PFSK-1 (cell line): Measurements from ENCODE around the gene LINC01488.

Experiments used
- FOXP2 ChIP-seq: optimal IDR thresholded peaks from 2 replicates; pipeline ENCODE3; 2011; ENCODE audit warnings: borderline replicate concordance, control low read depth, inconsistent platforms; ENCODE audit not compliant: insufficient read depth; ENCODE audit errors: extremely low read length, extremely low read depth
- POLR2AphosphoS5 ChIP-seq: IDR thresholded peaks from 2 replicates; pipeline ENCODE4 v1.6.1; 2012; ENCODE audit warnings: low read depth, mild to moderate bottlenecking, control low read depth, low read length, moderate library complexity
- SIN3A ChIP-seq: IDR thresholded peaks from 2 replicates; pipeline ENCODE4 v1.6.1; 2012; ENCODE audit warnings: mild to moderate bottlenecking, low read length, moderate library complexity, borderline replicate concordance; ENCODE audit not compliant: insufficient read depth
- TAF1 ChIP-seq: IDR thresholded peaks from 2 replicates; pipeline ENCODE4 v1.6.1; 2012; ENCODE audit warnings: low read length, control low read depth, borderline replicate concordance; ENCODE audit not compliant: insufficient read depth
- TF ChIP-seq, protein P1 (sequence below), 2 experiments: IDR thresholded peaks; 2 replicates each; pipeline versions ENCODE4 v1.6.1 to v1.8.0; 2011 to 2012; ENCODE audit warnings: low read depth in 2 of 2, low read length in 2 of 2, control low read depth in 1 of 2, inconsistent platforms in 1 of 2, mild to moderate bottlenecking in 1 of 2, moderate library complexity in 1 of 2; ENCODE audit not compliant: insufficient read depth in 1 of 2

The LINC01488 gene

DNA sequence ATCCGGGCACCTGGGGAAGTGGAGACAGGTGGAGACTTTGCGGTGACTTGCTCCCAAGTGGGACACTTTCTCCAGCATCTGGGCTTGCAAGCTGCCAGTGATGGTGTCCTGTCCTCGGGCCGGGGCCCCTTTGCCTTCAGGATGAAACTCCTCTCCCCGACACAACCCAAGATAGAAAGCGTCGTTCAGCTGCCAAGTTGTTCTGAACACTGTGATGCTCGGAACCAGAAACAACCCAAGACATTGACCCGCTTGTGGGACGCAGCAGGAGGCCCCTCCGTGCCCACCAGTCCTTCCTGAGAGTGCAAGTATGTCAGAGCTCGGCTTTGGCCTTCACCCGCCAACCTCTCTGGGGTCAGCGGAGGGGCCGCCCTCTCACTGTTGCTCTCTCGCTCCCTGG, 31.3 kb downstream of the LINC01488 start:
- TF ChIP-seq, protein P1, sequence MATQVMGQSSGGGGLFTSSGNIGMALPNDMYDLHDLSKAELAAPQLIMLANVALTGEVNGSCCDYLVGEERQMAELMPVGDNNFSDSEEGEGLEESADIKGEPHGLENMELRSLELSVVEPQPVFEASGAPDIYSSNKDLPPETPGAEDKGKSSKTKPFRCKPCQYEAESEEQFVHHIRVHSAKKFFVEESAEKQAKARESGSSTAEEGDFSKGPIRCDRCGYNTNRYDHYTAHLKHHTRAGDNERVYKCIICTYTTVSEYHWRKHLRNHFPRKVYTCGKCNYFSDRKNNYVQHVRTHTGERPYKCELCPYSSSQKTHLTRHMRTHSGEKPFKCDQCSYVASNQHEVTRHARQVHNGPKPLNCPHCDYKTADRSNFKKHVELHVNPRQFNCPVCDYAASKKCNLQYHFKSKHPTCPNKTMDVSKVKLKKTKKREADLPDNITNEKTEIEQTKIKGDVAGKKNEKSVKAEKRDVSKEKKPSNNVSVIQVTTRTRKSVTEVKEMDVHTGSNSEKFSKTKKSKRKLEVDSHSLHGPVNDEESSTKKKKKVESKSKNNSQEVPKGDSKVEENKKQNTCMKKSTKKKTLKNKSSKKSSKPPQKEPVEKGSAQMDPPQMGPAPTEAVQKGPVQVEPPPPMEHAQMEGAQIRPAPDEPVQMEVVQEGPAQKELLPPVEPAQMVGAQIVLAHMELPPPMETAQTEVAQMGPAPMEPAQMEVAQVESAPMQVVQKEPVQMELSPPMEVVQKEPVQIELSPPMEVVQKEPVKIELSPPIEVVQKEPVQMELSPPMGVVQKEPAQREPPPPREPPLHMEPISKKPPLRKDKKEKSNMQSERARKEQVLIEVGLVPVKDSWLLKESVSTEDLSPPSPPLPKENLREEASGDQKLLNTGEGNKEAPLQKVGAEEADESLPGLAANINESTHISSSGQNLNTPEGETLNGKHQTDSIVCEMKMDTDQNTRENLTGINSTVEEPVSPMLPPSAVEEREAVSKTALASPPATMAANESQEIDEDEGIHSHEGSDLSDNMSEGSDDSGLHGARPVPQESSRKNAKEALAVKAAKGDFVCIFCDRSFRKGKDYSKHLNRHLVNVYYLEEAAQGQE (IDR thresholded peaks at IDR 0.05; ENCODE audit: insufficient read depth in 1 of 2, low read depth in 2 of 2, low read length in 2 of 2): no peak
- TF ChIP-seq TAF1 (no peak), SIN3A (no peak), POLR2AphosphoS5 (no peak), FOXP2 (no peak)

DNA sequence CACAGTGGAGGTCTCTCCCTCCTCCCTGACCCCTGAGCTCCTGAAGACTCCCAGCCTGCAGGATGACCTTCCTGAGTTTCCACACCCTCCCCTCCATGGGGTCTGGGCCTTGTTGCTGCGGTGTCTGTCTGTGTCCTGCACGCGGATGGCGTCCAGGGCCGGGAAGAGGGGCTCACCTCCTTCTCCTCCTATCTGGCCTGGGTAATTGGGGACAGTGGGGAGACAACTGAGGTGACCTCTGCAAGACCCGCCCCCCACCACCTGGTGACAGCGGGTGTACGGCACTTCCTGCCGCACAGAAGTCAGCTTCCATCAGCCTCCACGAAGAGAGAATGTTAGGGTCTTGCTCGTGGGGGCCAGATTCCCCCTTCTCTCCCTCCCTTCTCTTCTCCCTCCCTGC, 31.7 kb downstream of the LINC01488 start:
- TF ChIP-seq SIN3A (no peak), FOXP2 (no peak), POLR2AphosphoS5 (no peak), TAF1 (no peak)
- TF ChIP-seq, protein P1 (IDR thresholded peaks at IDR 0.05; ENCODE audit: insufficient read depth in 1 of 2, low read depth in 2 of 2, low read length in 2 of 2): no peak

DNA sequence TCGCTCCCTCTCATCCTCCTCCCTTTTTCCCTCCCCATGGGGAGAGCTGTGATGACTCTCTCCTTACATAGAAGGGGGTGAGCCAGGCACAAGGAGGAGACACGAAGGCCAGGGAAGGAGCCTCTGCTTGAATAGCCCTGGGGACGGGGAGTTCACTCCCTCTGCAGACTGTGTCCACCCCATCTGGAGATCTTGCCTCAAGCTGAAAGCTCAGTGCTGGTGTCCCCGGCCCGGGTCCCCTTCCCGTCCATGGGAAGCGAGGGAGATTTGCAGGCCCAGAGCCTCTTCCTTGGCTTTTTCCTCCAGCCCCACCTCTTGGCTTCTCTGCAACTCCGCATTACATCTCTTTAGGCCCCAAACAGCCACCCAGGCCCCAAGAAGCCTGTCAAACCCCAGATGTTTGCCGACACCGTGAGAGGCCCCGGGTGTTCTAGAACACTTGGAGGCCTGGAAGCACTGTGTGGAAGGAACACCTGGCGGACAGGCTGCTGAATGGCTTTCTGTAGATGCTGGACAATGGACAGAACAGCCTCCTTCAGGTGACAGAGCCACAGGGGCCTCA, 32.3 kb downstream of the LINC01488 start:
- TF ChIP-seq POLR2AphosphoS5: no peak
- TF ChIP-seq, protein P1 (IDR thresholded peaks at IDR 0.05; ENCODE audit: insufficient read depth in 1 of 2, low read depth in 2 of 2, low read length in 2 of 2): no peak
- TF ChIP-seq SIN3A: no peak
- TF ChIP-seq FOXP2: no peak
- TF ChIP-seq TAF1: no peak

DNA sequence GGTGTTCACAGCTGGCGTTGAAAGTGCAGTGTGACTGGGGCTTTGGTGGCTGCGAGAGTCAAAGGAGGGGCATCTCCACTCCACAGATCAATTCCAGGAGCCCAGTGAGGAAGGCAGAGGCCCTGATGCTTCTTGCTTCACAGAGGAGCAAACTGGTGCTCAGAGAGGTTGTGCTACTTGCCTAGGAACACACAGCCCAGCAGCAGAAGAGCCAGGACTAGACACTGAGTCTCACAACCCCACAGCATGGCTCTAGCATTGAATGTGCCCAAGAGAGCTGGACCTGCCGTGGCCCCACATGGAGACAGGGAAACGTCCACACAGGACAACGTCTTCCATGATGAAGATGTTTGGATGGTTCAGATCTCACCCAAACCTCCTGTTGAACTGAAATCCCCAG, 33.3 kb downstream of the LINC01488 start:
- TF ChIP-seq SIN3A (no peak), TAF1 (no peak), FOXP2 (no peak), POLR2AphosphoS5 (no peak)
- TF ChIP-seq, protein P1 (IDR thresholded peaks at IDR 0.05; ENCODE audit: insufficient read depth in 1 of 2, low read depth in 2 of 2, low read length in 2 of 2): no peak
